BE2C (cell line): Measurements from ENCODE around the gene TXNL4A.

Source experiments
- DNase-seq: peaks from one replicate; pipeline ENCODE4 v3.0.0-alpha.2; 2020
- H3K27me3 ChIP-seq: fragments of 250-450 bp; sonication (Bioruptor Pico); 2 replicates; pipeline ENCODE4 v1.5.1; 2020; ENCODE audit warnings: mild to moderate bottlenecking
- H3K36me3 ChIP-seq: fragments of 250-450 bp; sonication (Bioruptor Pico); 2 replicates; pipeline ENCODE4 v1.5.1; 2020; ENCODE audit warnings: mild to moderate bottlenecking
- H3K4me1 ChIP-seq: fragments of 250-450 bp; sonication (Bioruptor Pico); 2 replicates; pipeline ENCODE4 v1.5.1; 2020
- H3K4me3 ChIP-seq: 2 replicates; pipeline ENCODE4 v1.5.1; 2011; ENCODE audit warnings: low read depth, low read length
- H3K9me3 ChIP-seq: fragments of 250-450 bp; sonication (Bioruptor Pico); 2 replicates; pipeline ENCODE4 v1.5.1; 2020
- TF ChIP-seq, protein P1 (sequence below): IDR thresholded peaks from 2 replicates; pipeline ENCODE4 v1.5.1; 2012; ENCODE audit warnings: mild to moderate bottlenecking, low read depth, low read length

The TXNL4A gene

DNA sequence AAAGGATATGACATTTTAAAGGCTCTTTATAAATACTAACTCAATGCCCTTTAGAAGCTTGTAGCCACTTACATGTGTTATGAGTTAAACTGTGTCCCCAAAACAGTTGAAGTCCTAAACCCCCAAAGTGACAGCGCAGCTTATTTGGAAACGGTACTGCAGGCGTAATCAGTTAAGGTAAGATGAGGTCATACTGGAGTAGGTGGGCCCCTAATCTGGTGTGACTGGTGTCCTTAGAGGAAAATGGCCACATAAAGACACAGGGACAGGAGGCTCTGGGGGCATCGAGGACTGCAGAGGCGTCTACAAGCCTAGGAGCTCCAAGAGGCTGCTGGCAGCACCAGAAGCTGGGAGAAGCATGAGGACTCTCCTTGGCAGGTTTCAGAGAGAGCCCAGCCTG lies 8.5 kb downstream of the TXNL4A start:
- no peaks in the 10 kb centered on the region for H3K9me3 ChIP-seq
- H3K4me1 ChIP-seq: no peaks in the 10 kb centered on the region
- H3K36me3 ChIP-seq: peaks cover 7% of the 10 kb centered on the region
- no peaks in the 10 kb centered on the region for H3K27me3 ChIP-seq
- no peak overlapping the region for H3K4me3 ChIP-seq
- no peak for DNase-seq
- TF ChIP-seq, protein P1, sequence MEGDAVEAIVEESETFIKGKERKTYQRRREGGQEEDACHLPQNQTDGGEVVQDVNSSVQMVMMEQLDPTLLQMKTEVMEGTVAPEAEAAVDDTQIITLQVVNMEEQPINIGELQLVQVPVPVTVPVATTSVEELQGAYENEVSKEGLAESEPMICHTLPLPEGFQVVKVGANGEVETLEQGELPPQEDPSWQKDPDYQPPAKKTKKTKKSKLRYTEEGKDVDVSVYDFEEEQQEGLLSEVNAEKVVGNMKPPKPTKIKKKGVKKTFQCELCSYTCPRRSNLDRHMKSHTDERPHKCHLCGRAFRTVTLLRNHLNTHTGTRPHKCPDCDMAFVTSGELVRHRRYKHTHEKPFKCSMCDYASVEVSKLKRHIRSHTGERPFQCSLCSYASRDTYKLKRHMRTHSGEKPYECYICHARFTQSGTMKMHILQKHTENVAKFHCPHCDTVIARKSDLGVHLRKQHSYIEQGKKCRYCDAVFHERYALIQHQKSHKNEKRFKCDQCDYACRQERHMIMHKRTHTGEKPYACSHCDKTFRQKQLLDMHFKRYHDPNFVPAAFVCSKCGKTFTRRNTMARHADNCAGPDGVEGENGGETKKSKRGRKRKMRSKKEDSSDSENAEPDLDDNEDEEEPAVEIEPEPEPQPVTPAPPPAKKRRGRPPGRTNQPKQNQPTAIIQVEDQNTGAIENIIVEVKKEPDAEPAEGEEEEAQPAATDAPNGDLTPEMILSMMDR: no peak

DNA sequence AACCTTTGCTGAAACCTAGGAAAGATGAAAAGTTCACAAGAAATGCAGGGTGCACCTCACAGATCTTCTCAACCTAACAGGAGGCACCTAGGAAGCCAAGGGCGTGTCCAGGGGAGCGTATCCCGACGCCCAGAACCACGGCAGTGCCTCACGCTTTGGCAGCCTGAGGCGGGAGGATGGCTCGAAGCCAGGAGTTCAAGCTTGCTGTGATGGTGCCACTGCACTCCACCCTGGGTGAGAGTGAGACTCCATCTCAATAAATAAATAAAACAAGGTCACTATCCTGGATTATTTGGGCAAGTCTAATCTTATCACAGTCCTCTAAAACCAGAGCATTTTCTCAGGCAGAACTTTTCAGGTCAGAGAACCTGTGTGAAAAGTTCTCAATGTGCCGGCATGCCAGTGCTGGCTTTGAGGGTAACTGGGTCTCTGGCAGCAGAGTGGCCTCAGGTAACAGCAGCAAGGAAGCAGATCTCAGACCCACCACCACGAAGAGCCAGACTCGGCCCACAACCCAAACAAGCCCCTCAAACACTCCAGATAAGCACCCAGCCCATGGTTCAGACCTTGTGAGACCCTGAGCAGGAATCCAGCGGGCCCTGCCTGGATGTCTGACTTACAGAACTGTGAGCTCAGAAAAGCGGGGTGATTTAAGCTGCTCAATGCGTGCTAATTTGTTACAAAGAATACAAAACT lies 12.2 kb downstream of the TXNL4A start:
- no peaks in the 10 kb centered on the region for H3K9me3 ChIP-seq
- no peak for DNase-seq
- TF ChIP-seq, protein P1: no peak
- H3K4me1 ChIP-seq: no peaks in the 10 kb centered on the region
- no peaks in the 10 kb centered on the region for H3K27me3 ChIP-seq
- H3K36me3 ChIP-seq: peaks cover 19% of the 10 kb centered on the region
- no peak overlapping the region for H3K4me3 ChIP-seq

DNA sequence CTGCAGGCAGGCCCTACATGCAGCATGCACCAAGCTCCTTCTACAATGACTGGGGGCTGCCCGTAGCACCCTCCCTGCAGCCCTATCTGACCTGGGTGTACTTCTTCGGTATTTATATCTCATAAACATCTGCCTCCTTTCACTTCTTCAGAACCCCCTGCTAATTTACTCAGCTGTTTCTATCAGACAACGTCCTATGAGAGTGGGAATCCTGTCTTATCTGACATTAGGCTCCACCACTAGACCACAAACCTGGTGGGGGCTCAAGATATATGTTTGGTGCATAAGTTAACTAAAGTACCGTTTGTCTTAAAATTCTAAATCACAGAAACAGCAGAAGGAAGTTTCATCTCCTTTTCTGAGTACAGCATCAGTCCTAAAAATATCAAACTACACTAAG lies 13.3 kb downstream of the TXNL4A start:
- Histone ChIP-seq H3K4me1 (no peaks in the 10 kb centered on the region), H3K9me3 (no peaks in the 10 kb centered on the region), H3K36me3 (peaks cover 22% of the 10 kb centered on the region), H3K27me3 (no peaks in the 10 kb centered on the region), H3K4me3 (no peak overlapping the region)
- TF ChIP-seq, protein P1: no peak
- no peak for DNase-seq

DNA sequence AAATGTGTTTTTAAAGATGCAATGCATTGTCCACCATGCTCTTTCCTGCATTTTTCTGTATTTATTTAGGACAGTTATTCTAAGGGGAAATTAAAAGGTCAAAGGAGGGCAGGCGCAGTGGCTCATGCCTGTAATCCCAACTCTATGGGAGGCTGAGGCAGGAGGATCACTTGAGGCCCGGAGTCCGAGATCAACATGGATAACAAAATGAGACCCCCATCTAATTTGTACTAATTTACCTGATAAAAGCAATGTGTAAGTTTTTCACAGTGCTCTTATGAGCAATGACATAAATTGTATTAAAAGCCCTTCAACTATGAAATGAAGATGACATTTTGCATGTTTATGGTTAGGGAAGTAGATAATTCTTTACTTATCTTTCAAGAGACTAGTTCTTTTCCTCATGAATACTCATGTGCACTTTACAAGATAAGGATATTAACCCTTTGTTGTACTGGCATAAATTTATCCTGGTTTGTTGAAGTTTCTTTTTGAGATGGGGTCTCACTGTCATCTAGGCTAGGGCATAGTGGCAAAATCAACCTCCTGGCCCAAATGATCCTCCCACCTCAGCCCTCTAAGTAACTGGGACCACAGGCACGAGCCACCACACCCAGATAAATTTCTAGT lies 14.2 kb downstream of the TXNL4A start:
- TF ChIP-seq, protein P1: no peak
- peaks cover 22% of the 10 kb centered on the region for H3K36me3 ChIP-seq
- no peak for DNase-seq
- H3K4me1 ChIP-seq: no peaks in the 10 kb centered on the region
- H3K9me3 ChIP-seq: no peaks in the 10 kb centered on the region
- no peaks in the 10 kb centered on the region for H3K27me3 ChIP-seq
- no peak overlapping the region for H3K4me3 ChIP-seq

DNA sequence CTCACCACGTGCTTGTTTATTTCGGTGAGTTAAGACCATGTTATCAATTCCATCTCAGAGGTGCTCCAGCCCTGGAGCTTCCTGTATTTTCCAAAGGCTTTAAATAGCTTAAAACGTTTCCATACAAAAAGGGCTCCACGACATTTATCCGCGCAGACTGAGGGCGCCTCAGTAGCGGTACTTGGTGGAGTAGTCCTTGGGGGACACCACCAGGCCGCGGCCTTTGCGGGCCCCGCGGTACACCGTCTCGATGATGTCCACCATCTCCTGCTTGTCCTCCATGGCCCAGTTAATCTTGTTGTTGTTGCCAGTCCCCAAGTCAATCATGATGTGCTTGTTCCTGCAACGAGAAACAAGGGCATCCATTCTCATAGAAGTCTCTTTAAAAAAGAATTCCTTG lies 14.8 kb downstream of the TXNL4A start:
- Histone ChIP-seq H3K27me3 (no peaks in the 10 kb centered on the region), H3K9me3 (no peaks in the 10 kb centered on the region), H3K4me1 (no peaks in the 10 kb centered on the region), H3K36me3 (peaks cover 22% of the 10 kb centered on the region), H3K4me3 (no peak overlapping the region)
- no peak for DNase-seq
- TF ChIP-seq, protein P1: no peak

DNA sequence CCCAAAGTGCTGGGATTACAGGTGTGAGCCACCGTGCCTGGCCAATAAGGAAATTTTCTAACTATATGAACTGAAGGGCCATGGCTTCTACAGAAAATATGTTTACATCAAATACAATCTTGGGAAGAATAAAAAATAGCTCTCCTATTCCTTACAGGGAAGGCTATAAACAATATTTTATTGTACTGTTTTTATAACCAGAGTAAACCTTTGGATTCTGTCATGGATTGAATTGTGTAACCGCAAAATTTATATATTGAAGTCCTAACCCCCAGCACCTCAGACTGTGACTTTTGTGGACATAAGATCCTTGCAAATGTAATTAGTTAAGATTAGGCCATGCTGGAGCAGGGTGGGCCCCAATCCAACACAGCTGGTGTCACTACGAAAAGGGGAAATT lies 15.6 kb downstream of the TXNL4A start:
- TF ChIP-seq, protein P1: no peak
- H3K9me3 ChIP-seq: no peaks in the 10 kb centered on the region
- no peak overlapping the region for H3K4me3 ChIP-seq
- no peaks in the 10 kb centered on the region for H3K27me3 ChIP-seq
- peaks cover 22% of the 10 kb centered on the region for H3K36me3 ChIP-seq
- no peaks in the 10 kb centered on the region for H3K4me1 ChIP-seq
- DNase-seq: no peak
